HL-60 (cell line): ENCODE results near the gene CORO1C.
"Not testable (repeated sequence)": the region's sequence is repeated elsewhere in the genome, so short reads cannot be mapped to it uniquely, and the experiment has no call there.

Source experiments
- DNase-seq, 2 experiments: peaks; one replicate each; pipeline ENCODE4 v3.0.0-alpha.2; 2010 to 2020; ENCODE audit warnings: low read depth in 1 of 2, low spot score in 1 of 2
- H3K27ac ChIP-seq: fragments of 250-450 bp; sonication (Bioruptor Pico); replicated peaks from 2 replicates; pipeline ENCODE4 v1.5.1; 2020; ENCODE audit warnings: mild to moderate bottlenecking, moderate library complexity
- H3K27me3 ChIP-seq: fragments of 250-450 bp; sonication (Bioruptor Pico); 2 replicates; pipeline ENCODE4 v1.5.1; 2021; ENCODE audit warnings: mild to moderate bottlenecking, moderate library complexity; ENCODE audit not compliant: insufficient read depth, poor library complexity, severe bottlenecking
- H3K4me3 ChIP-seq: replicated peaks from 2 replicates; pipeline ENCODE4 v1.5.1; 2011; ENCODE audit warnings: mild to moderate bottlenecking, control low read depth, low read length; ENCODE audit not compliant: insufficient read depth
- GABPA ChIP-seq: IDR thresholded peaks from 2 replicates; pipeline ENCODE4 v1.6.1; 2012; ENCODE audit warnings: low read depth
- POLR2AphosphoS5 ChIP-seq: IDR thresholded peaks from 2 replicates; pipeline ENCODE4 v1.6.1; 2012; ENCODE audit warnings: low read depth
- SPI1 ChIP-seq: IDR thresholded peaks from 2 replicates; pipeline ENCODE4 v1.6.1; 2012; ENCODE audit warnings: low read depth, mild to moderate bottlenecking, borderline replicate concordance
- TF ChIP-seq, protein P1 (sequence below): IDR thresholded peaks from 2 replicates; pipeline ENCODE4 v1.6.1; 2012; ENCODE audit warnings: low read depth; ENCODE audit not compliant: insufficient replicate concordance
- TF ChIP-seq, protein P2 (sequence below): IDR thresholded peaks from one replicate; pipeline ENCODE4 v1.5.1; 2011; ENCODE audit warnings: low read length, control low read depth, inconsistent platforms; ENCODE audit not compliant: insufficient read depth

Gene CORO1C

DNA sequence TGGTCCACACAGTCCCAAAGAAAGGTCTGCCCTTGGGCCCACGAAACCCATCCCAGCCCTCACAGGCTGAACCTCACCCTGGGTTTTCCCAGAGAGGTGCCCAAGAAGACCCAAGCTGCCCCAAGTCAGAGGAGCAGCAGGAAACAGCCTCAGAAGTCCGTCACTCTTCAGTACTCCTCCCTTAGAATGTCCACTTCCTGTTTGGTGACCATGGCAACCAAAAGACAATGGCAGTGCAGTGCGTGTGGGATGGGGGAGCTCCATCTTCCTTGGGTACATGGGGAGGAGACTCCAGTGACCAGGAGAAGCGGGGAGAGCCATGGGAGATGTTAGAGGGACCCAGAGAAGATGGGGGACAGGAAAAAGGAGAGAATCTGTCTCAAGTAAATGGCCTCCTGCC lies 108.9 kb downstream of the CORO1C start:
- peak in 1 of 2 experiments; percentile 41 for DNase-seq
- Histone ChIP-seq H3K4me3 (no peak overlapping the region), H3K27ac (peak overlapping the region; percentile 32; the same call in 1 of the 2 replicates), H3K27me3 (no peaks in the 10 kb centered on the region)
- TF ChIP-seq, protein P1, sequence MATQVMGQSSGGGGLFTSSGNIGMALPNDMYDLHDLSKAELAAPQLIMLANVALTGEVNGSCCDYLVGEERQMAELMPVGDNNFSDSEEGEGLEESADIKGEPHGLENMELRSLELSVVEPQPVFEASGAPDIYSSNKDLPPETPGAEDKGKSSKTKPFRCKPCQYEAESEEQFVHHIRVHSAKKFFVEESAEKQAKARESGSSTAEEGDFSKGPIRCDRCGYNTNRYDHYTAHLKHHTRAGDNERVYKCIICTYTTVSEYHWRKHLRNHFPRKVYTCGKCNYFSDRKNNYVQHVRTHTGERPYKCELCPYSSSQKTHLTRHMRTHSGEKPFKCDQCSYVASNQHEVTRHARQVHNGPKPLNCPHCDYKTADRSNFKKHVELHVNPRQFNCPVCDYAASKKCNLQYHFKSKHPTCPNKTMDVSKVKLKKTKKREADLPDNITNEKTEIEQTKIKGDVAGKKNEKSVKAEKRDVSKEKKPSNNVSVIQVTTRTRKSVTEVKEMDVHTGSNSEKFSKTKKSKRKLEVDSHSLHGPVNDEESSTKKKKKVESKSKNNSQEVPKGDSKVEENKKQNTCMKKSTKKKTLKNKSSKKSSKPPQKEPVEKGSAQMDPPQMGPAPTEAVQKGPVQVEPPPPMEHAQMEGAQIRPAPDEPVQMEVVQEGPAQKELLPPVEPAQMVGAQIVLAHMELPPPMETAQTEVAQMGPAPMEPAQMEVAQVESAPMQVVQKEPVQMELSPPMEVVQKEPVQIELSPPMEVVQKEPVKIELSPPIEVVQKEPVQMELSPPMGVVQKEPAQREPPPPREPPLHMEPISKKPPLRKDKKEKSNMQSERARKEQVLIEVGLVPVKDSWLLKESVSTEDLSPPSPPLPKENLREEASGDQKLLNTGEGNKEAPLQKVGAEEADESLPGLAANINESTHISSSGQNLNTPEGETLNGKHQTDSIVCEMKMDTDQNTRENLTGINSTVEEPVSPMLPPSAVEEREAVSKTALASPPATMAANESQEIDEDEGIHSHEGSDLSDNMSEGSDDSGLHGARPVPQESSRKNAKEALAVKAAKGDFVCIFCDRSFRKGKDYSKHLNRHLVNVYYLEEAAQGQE, result no peak
- peak; percentile 71; the same call in 1 of the 2 replicates for TF ChIP-seq SPI1

DNA sequence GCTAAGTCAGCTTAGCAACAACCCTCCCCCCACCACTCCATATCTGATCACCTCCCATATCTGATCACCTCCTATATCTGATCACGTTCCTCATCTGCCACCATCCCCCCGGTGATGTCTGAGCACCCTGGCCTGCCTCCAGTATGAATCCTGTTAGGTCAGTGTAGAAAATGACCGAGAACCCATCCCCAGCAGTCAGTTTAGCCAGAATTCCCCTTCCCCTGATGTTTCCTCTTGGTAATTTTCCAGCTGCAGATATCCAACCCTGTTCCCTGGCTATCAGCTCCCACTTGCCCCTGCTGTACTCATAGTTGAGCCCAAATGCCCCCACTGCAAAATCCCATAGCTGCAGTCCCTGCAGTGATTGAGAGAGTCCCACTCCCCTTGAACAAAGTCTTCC lies 110.2 kb downstream of the CORO1C start:
- H3K27ac ChIP-seq, result no peak overlapping the region
- no peak overlapping the region for H3K4me3 ChIP-seq
- DNase-seq, result no peak
- TF ChIP-seq, protein P1, result no peak
- TF ChIP-seq GABPA (no peak), POLR2AphosphoS5 (no peak), SPI1 (no peak)
- TF ChIP-seq, protein P2, sequence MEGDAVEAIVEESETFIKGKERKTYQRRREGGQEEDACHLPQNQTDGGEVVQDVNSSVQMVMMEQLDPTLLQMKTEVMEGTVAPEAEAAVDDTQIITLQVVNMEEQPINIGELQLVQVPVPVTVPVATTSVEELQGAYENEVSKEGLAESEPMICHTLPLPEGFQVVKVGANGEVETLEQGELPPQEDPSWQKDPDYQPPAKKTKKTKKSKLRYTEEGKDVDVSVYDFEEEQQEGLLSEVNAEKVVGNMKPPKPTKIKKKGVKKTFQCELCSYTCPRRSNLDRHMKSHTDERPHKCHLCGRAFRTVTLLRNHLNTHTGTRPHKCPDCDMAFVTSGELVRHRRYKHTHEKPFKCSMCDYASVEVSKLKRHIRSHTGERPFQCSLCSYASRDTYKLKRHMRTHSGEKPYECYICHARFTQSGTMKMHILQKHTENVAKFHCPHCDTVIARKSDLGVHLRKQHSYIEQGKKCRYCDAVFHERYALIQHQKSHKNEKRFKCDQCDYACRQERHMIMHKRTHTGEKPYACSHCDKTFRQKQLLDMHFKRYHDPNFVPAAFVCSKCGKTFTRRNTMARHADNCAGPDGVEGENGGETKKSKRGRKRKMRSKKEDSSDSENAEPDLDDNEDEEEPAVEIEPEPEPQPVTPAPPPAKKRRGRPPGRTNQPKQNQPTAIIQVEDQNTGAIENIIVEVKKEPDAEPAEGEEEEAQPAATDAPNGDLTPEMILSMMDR, result no peak
- H3K27me3 ChIP-seq, result no peaks in the 10 kb centered on the region

DNA sequence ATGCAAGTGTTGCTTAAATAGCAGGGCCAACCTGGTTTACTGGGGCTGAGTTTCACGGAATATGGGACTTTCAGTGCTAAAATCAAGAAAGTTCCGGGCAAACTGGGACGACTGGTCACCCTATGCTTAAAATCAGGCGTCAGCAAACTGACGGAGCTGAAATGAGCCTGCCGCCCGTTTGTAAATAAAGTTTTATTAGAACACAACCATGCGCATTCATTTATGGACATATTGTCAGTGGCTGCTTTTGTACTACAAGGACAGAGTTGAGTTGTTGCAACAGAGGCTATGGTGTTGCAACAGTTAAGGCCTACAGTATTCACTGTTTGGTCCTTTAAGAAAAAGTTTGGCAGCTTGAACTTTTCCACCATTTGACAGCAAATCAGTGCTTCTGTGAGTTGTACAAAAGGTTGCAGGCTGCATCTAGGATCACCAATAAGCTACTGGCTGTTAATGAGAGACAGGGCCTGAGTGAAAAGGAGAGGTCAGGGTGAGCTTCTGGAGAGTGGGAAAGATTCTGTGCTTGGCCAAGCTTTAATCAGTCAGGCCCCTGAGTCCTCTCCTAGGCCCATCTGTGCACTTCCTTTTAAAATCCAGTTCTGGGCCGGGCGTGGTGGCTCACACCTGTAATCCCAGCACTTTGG lies 111.0 kb downstream of the CORO1C start:
- TF ChIP-seq POLR2AphosphoS5, result peak; percentile 44; the same call in 1 of the 2 replicates
- TF ChIP-seq, protein P1, result no peak
- no peak for TF ChIP-seq GABPA
- H3K4me3 ChIP-seq, result no peak overlapping the region
- DNase-seq, result peak in 1 of 2 experiments; percentile 81
- H3K27ac ChIP-seq, result peak overlapping the region; percentile 40
- H3K27me3 ChIP-seq, result no peaks in the 10 kb centered on the region

DNA sequence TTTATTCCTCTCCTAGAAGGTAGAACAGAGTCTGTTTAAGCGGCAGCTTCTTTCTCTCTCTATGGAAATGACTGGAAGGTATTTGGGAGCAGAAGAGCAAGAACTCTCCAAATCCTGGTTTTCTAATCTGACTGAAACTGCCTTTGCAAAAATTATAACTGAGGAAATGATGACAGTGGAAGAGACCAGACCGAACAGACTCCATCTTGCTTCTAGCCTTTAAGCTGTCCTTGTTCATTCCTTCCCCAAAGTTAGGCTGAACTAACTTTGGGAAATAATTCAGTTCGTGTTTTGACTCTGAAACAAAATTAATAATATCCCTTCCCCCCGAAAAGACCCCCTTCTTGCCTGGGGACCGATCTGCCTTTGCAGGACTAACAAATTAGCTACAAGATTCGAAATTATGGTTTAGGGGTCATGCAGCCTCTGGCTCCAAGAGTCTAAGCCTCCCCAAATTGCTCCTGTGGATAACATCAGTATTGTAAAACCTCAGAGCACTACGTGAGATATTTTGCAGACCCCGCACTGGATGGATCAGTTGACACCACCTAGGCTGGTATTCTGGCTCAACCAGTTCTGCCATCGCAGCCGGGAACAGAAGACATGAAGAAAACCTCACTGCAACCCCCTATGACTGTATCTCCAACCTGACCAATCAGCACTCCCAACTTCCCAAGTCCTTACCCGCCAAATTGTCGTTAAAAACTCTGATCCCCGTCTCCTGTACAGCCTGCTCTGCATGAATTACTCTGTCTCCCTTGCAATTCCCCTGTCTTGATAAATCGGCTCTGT lies 111.8 kb downstream of the CORO1C start:
- no peak for DNase-seq
- peak overlapping the region; percentile 40; the same call in 1 of the 2 replicates for H3K27ac ChIP-seq

DNA sequence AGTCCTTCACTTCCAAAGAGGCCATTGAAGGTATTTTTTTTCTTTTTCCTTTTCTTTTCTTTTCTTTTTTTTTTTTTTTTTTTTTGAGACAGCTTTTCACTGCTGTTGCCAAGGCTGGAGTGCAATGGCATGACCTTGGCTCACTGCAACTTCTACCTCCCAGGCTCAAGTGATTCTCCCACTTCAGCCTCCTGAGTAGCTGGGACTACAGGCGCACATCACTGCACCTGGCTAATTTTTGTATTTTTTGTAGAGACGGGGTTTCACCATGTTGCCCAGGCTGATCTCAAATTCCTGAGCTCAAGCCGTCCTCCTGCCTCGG lies 112.4 kb downstream of the CORO1C start:
- H3K27me3 ChIP-seq, H3K4me3 ChIP-seq, H3K27ac ChIP-seq, DNase-seq: not testable (repeated sequence)

More for the DNA sequence above, 111.8 kb downstream of the CORO1C start:
- TF ChIP-seq, protein P1, result no peak
- Histone ChIP-seq H3K27me3 (no peaks in the 10 kb centered on the region), H3K4me3 (no peak overlapping the region)
